ENCODE results near the gene RBM48. TPM values are rescaled to one million over a fixed set of nuclear protein-coding genes. Genes with fewer than 3 reads are reported as not detected.
A peak's percentile ranks its signal among the peaks of the same experiment; 100 is the strongest.
"Not testable (repeated sequence)": the region's sequence is repeated elsewhere in the genome, so short reads cannot be mapped to it uniquely, and the experiment has no call there.

The RBM48 gene
- 10 to 100 TPM in 2 of 4 donors, 1 to 10 TPM in 2; 8.3 to 11.6 (median 10.1) TPM for total RNA-seq

DNA sequence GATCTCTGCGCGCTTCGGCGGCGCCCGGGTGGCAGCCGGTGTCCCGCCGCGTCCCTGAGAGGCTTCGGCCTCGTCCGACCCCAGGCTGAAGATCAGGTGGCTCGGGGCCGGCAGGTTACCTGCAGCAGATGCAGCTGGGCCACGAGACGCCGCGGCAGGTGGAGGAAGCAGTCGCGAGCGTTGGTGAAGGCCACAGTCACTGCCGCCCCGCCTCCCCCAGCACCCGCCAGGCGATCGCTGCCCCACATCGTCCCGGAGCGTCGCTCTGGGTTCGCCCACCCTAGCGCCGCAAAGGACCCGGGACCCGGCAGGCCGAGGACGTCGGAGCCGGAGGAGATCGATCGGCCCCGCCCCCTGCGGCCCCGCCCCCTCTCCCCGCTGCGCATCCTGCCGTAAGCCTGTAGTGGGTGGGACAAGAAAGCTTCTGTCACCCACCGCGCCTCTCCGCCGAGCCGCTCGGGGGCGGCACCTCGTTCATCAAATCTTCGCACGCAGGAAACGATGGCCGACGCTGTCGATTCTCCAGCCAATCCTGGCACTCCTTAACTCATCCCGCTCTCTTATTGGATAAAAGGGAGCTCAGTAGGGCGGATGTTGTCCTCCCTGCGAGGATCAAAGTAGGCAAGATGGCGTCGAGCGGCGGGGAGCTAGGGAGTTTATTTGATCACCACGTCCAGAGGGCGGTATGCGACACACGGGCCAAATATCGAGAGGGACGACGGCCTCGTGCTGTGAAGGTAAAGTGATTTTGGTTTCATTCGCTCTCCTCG is at the start of gene RBM48, which contains the start of gene PEX1:
Gene RBM48 (plus strand): TSS at position 608 of the 770 bp plus-strand sequence. CDS start 19 bp downstream, at position 627.
Gene PEX1 (minus strand): TSS at position 333 of the 770 bp plus-strand sequence. CDS start 85 bp downstream, at position 248.
- Histone ChIP-seq H3K4me1 (peaks cover 21 to 33% (median 32%) of the 10 kb centered on the region in 4 donors), H3K27me3 (no peaks in the 10 kb centered on the region), H3K27ac (replicated peaks in 1 of 4) (peak within 1 kb of the TSS; percentile 88 to 93 (median 90)), H3K36me3 (peaks cover 13 to 38% (median 22%) of the 10 kb centered on the region in 4 donors), H3K9me3 (no peaks in the 10 kb centered on the region), H3K4me3 (peak within 1 kb of the TSS; percentile 87 to 98 (median 92))
- intact Hi-C loops (cut with DNase I), result no loop called here
- DNase-seq (ENCODE audit: extremely low spot score), result peak; percentile 99
- under 1% methylated on average over 33 of the region's 79 CpGs for WGBS
- TF ChIP-seq EP300 (IDR thresholded peaks at IDR 0.05), result no peak
- TF ChIP-seq POLR2AphosphoS5 (IDR thresholded peaks at IDR 0.05), result peak; percentile 84 to 89
- TF ChIP-seq, protein P1, sequence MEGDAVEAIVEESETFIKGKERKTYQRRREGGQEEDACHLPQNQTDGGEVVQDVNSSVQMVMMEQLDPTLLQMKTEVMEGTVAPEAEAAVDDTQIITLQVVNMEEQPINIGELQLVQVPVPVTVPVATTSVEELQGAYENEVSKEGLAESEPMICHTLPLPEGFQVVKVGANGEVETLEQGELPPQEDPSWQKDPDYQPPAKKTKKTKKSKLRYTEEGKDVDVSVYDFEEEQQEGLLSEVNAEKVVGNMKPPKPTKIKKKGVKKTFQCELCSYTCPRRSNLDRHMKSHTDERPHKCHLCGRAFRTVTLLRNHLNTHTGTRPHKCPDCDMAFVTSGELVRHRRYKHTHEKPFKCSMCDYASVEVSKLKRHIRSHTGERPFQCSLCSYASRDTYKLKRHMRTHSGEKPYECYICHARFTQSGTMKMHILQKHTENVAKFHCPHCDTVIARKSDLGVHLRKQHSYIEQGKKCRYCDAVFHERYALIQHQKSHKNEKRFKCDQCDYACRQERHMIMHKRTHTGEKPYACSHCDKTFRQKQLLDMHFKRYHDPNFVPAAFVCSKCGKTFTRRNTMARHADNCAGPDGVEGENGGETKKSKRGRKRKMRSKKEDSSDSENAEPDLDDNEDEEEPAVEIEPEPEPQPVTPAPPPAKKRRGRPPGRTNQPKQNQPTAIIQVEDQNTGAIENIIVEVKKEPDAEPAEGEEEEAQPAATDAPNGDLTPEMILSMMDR (IDR thresholded peaks at IDR 0.05), result peak; percentile 39 to 69 (median 67)

GRCh38 chr7:92479146-92479545 is 49.4 kb upstream of the RBM48 start:
- H3K4me3 ChIP-seq; H3K27me3 ChIP-seq; intact Hi-C loops (cut with DNase I); H3K9me3 ChIP-seq; H3K27ac ChIP-seq (replicated peaks in 1 of 4); H3K4me1 ChIP-seq: not testable (repeated sequence)
- DNase-seq (ENCODE audit: extremely low spot score), result peak; percentile 50
- H3K36me3 ChIP-seq, result peaks cover 0 to 50% (median 32%) of the 10 kb centered on the region in 4 donors
- 87% methylated on average over 4 of the region's 4 CpGs for WGBS

DNA sequence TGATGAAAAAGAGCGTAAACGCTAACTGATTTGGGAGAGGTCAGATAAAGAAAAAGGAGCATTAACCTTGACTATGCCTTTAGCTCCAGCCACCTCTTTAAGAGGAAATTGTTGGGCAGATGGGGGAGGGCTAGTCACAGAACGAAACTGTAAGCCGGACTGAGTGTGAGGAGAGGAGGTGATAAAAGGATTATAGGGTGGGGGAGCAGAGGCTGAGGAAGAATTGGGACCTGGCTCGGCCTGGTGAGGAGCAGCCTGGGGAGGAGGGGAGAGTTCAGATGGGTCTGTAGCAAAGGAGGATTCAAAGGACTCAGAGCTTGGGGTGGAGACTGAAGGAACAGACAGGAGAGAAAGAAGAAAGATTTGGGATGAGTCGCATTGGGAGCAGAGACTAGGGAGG is 45.0 kb upstream of the RBM48 start:
- peaks cover 9 to 51% (median 33%) of the 10 kb centered on the region in 4 donors for H3K36me3 ChIP-seq
- H3K4me1 ChIP-seq; H3K9me3 ChIP-seq; intact Hi-C loops (cut with DNase I); H3K27me3 ChIP-seq; DNase-seq (ENCODE audit: extremely low spot score); H3K27ac ChIP-seq (replicated peaks in 1 of 4); H3K4me3 ChIP-seq: not testable (repeated sequence)
- 76% methylated on average over 6 of the region's 6 CpGs for WGBS

- H3K36me3 ChIP-seq, result peaks cover 15 to 52% (median 35%) of the 10 kb centered on the region in 4 donors
- WGBS, result 87% methylated on average over 6 of the region's 6 CpGs
- H3K27me3 ChIP-seq; DNase-seq (ENCODE audit: extremely low spot score); H3K4me1 ChIP-seq; H3K27ac ChIP-seq (replicated peaks in 1 of 4); H3K4me3 ChIP-seq; H3K9me3 ChIP-seq; intact Hi-C loops (cut with DNase I): not testable (repeated sequence)
These were observed 44.4 kb upstream of the RBM48 start for GRCh38 chr7:92484226-92484625.

DNA sequence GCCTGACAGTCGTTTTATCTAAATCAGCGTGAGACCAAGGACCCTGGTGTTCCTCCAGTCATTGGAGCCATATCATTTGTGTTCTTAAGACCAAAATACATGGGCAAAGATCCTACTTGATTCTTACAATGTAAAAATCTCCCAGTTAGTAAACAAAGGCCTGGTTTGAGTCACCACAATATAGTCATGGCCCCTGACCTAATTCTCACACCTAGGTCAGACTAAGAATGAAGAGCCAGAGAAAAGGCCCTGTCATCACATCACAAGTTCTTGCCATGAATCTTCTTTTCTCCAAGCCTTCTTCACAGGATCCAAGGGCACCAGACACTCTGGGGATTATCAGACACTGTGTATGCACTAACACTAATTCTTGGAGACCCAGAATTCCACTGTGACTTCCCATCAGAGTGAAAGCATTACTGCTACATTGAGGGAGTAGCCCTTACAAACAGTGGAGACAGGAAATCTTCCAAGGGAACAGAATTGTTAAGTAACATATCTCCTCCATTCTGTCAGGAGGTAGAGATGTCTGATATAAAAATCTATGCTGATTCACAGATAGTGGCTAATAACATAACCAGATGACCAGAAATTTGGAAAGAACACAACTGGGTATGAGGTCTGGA is 43.2 kb upstream of the RBM48 start:
- peaks cover 25 to 64% (median 45%) of the 10 kb centered on the region in 4 donors for H3K36me3 ChIP-seq
- WGBS, result 92% methylated on average over 2 of the region's 2 CpGs
- H3K9me3 ChIP-seq, result no peaks in the 10 kb centered on the region
- H3K4me1 ChIP-seq, result no peaks in the 10 kb centered on the region
- intact Hi-C loops (cut with DNase I), result no loop called here
- H3K4me3 ChIP-seq, result no peak overlapping the region
- no peak for DNase-seq (ENCODE audit: extremely low spot score)
- no peak for TF ChIP-seq POLR2AphosphoS5 (IDR thresholded peaks at IDR 0.05)
- no peak for TF ChIP-seq EP300 (IDR thresholded peaks at IDR 0.05)
- TF ChIP-seq POLR2A (IDR thresholded peaks at IDR 0.05; ENCODE audit: low read depth), result no peak
- TF ChIP-seq, protein P1 (IDR thresholded peaks at IDR 0.05), result no peak
- H3K27me3 ChIP-seq, result no peaks in the 10 kb centered on the region
- no peak overlapping the region for H3K27ac ChIP-seq (replicated peaks in 1 of 4)

- Histone ChIP-seq H3K9me3 (no peaks in the 10 kb centered on the region), H3K27ac (replicated peaks in 1 of 4) (no peak overlapping the region), H3K4me3 (no peak overlapping the region), H3K4me1 (no peaks in the 10 kb centered on the region), H3K36me3 (peaks cover 26 to 69% (median 49%) of the 10 kb centered on the region in 4 donors), H3K27me3 (no peaks in the 10 kb centered on the region)
- 90% methylated on average over 2 of the region's 2 CpGs for WGBS
- intact Hi-C loops (cut with DNase I), result no loop called here
- no peak for DNase-seq (ENCODE audit: extremely low spot score)
- TF ChIP-seq, protein P1 (IDR thresholded peaks at IDR 0.05), result no peak
- TF ChIP-seq EP300 (IDR thresholded peaks at IDR 0.05) (no peak), POLR2A (IDR thresholded peaks at IDR 0.05; ENCODE audit: low read depth) (no peak), POLR2AphosphoS5 (IDR thresholded peaks at IDR 0.05) (no peak)
These were observed 42.6 kb upstream of the RBM48 start for GRCh38 chr7:92485974-92486373.
